ENCODE measurements around the gene PHC2. TPM values are rescaled to one million over a fixed set of nuclear protein-coding genes. Genes with fewer than 3 reads are reported as not detected.

The PHC2 gene
- total RNA-seq, 1 donor from 2014 or later: 140 TPM

DNA sequence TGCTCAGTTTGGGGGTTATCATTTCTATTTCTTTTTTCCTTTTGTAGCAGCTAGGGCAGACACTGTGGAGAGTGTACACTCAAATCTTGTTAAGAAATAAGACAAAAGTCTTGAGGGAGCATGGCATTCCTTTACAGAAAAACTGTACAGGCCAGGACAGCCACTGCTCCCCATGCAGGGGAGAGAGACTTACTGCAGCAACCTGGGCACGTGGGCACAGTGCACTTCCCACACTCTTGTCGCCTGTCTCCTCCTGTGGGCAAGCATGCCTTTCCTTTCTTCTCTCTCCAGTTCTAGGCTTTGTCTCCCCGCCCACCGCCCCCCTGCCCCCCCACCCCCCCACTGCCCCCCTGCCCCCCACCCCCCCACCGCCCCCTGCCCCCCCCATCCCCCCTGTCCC lies 51.9 kb downstream of the PHC2 start:
- no peak overlapping the region for H3K4me3 ChIP-seq (ENCODE audit: low read depth, low read length)
- DNase-seq (ENCODE audit: low read depth): no peak
- TF ChIP-seq, protein P1, sequence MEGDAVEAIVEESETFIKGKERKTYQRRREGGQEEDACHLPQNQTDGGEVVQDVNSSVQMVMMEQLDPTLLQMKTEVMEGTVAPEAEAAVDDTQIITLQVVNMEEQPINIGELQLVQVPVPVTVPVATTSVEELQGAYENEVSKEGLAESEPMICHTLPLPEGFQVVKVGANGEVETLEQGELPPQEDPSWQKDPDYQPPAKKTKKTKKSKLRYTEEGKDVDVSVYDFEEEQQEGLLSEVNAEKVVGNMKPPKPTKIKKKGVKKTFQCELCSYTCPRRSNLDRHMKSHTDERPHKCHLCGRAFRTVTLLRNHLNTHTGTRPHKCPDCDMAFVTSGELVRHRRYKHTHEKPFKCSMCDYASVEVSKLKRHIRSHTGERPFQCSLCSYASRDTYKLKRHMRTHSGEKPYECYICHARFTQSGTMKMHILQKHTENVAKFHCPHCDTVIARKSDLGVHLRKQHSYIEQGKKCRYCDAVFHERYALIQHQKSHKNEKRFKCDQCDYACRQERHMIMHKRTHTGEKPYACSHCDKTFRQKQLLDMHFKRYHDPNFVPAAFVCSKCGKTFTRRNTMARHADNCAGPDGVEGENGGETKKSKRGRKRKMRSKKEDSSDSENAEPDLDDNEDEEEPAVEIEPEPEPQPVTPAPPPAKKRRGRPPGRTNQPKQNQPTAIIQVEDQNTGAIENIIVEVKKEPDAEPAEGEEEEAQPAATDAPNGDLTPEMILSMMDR (conservative IDR thresholded peaks at IDR 0.05; ENCODE audit: low read depth, low read length): peak; percentile 21

DNA sequence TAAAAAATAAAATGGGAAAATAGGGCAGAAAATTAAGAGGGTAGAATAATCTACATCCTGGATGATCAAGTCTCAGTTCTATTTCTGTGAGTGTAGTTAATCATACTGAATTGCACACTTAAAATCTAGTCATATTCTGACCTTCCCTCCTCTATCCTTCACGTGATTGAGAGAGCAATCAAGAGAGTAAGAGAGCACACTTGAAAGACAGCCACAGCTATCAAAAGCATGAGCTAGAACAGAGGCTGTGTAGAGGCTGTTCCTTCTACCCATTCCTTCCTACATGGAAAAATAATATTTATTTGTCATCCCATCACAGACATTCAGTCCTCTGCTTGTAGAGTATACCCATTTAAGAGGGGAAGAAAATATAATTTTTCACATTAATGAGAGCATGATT lies 52.4 kb downstream of the PHC2 start:
- no peak overlapping the region for H3K4me3 ChIP-seq (ENCODE audit: low read depth, low read length)
- TF ChIP-seq, protein P1 (conservative IDR thresholded peaks at IDR 0.05; ENCODE audit: low read depth, low read length): no peak
- DNase-seq (ENCODE audit: low read depth): no peak

DNA sequence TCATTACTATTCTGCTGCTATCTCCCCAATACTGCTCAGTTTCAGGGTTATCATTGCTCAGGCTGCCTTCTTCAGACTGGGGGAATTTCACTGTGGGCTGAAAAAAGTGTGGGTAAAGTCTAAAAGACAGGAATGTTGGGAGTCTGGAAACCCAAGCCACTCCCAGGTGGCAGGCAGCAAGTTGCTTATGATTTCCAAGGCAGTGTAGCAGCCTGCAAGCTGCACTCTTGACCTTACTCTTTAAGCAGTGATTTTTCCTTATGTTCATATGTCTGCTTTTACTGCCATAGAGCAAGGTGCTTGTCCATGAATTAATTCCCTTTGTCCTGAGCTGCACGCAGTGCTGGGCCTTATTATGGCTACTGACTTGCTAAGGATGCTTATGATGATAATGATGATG lies 53.1 kb downstream of the PHC2 start:
- TF ChIP-seq, protein P1 (conservative IDR thresholded peaks at IDR 0.05; ENCODE audit: low read depth, low read length): no peak
- no peak overlapping the region for H3K4me3 ChIP-seq (ENCODE audit: low read depth, low read length)
- DNase-seq (ENCODE audit: low read depth): no peak

DNA sequence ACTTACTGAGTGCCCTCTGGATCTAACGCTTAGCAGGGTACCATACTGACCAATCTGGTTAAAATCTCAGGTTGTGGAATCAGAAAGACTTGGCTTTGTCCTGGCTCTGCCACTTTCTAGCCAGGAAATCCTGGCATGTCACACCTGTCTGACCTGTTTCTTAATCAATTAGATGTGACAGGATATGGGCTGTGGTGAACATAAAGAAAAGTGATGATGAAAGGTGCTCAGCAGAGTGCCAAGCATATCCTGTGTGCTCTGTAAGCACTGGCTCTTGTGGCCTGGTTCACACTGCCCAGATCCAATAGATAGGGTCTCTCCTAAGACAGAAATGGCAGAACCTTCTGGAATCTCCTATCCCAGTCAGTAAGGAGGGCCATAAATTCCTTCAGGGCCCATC lies 53.9 kb downstream of the PHC2 start:
- TF ChIP-seq, protein P1 (conservative IDR thresholded peaks at IDR 0.05; ENCODE audit: low read depth, low read length): no peak
- H3K4me3 ChIP-seq (ENCODE audit: low read depth, low read length): no peak overlapping the region
- no peak for DNase-seq (ENCODE audit: low read depth)

DNA sequence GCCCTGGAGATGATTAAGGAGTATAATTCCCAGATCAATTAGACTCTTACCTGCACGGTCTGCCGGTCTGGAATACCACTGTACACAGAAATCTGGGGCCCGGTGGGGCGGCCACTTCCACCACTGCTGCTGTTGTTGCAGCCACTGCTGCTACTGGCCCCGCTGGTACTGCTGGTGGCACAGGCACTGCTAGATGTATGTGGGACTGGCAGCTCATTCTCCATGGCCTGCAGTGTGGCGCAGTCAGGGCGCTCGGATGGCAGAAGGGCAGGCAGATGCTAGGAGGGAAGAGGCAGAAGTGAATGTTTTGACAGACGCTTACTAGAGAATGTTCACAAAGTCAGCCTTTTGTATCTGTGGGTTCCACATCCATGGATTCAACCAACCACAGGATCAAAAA lies 55.6 kb downstream of the PHC2 start:
- TF ChIP-seq, protein P1 (conservative IDR thresholded peaks at IDR 0.05; ENCODE audit: low read depth, low read length): no peak
- DNase-seq (ENCODE audit: low read depth): no peak
- no peak overlapping the region for H3K4me3 ChIP-seq (ENCODE audit: low read depth, low read length)

DNA sequence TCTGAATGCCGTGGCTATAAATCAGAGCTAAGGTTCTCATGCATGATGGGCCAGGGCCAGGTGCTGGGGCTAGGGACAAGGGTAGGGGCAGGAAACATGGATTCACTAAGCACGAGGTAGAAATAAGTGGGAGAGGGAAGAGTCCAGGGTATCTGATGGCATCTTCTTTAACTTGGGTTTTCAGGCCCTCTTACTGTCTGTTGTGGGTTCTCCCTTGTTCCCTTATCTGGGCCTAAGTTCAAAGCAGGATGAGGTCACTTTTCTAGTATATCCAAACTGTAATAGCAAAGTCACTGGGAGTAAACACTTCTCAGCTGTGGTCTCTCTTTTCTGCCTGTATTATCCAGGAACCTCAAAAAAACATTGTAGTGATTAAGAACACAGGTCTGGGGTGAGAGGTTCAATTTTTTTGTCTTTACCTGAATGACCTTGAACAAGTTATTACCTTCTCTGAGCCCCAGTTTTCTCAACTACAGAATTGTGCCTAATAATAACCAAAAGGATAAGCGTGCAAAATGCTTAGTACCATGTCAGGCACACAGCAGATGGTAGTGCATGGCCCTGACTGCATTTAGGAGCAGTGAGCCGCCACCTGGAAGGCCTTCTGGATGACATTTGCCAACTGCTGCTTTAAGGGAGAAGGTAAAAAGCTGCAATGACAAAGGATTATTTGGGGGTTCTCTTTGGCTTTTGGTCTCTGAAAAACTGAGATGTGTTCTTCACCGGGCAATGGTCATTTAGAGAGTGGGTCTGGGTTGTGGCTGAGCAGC lies 56.4 kb downstream of the PHC2 start:
- DNase-seq (ENCODE audit: low read depth): no peak
- no peak overlapping the region for H3K4me3 ChIP-seq (ENCODE audit: low read depth, low read length)
- TF ChIP-seq, protein P1 (conservative IDR thresholded peaks at IDR 0.05; ENCODE audit: low read depth, low read length): no peak

DNA sequence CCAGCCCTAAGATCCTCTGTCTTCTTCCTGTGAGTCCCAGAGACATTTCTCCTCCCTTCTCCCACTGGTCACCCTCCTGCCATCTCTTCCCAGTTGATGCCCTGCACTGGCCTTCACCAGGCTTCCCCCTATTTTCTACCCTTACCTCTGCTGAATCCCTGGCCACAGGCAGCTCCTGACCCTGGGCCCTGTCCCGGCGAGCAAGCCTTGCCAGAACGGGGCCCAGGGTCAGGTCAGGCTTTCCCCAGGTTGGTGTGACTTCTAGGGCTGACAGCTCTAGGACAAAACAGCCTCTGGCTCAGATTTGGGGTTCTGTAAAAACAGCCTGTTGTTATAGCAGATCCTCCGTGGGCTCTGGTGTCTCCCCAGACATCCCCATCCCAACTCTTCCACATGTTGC lies 57.3 kb downstream of the PHC2 start:
- no peak for DNase-seq (ENCODE audit: low read depth)
- H3K4me3 ChIP-seq (ENCODE audit: low read depth, low read length): no peak overlapping the region
- TF ChIP-seq, protein P1 (conservative IDR thresholded peaks at IDR 0.05; ENCODE audit: low read depth, low read length): no peak

Data from epithelial cell of proximal tubule (primary cell).